DMS53 treated with DMSO at 0.1 percent for 48 hours (cell line): ENCODE measurements around the gene SERPINE2.
"Not testable (repeated sequence)": the region's sequence is repeated elsewhere in the genome, so short reads cannot be mapped to it uniquely, and the experiment has no call there.

Source experiments
- DNase-seq: peaks from one replicate; lab custom pipeline; 2025; ENCODE audit not compliant: unreplicated experiment; lab: John Stamatoyannopoulos, UW

Gene SERPINE2

GRCh38 chr2:223944703-223945531, 94.2 kb downstream of the SERPINE2 start, which contains the start of gene WDFY1:
Gene WDFY1, minus strand, starts transcription at chr2:223945335. Its CDS starts 51 bp downstream, at chr2:223945284.
- peak; percentile 49 for DNase-seq

GRCh38 chr2:223944166-223944702, 94.9 kb downstream of the SERPINE2 start:
- DNase-seq: no peak

DNA sequence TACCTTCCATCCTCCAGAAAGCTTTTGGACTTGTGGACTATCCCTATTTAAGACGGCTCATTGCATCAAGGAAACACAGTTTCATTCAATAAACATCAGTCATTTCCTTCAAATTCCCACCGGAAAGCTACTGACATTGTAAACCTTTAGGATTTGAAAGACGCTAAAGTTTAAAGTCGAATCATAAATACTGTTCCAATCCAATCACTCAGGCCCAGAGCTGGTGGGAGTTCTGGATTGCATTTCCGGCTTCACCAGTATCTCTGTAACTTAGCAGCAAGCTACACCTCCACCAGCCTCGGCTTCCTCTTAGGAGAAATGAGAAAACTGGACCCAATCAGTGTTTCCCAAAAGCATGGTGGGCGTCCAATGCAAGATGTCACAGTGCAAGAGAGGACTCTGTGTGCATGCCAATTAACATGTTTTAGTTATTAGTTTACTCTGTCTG, 95.5 kb downstream of the SERPINE2 start:
- no peak for DNase-seq

- no peak for DNase-seq
Observed at GRCh38 chr2:223943135-223943534, 96.0 kb downstream of the SERPINE2 start.

DNA sequence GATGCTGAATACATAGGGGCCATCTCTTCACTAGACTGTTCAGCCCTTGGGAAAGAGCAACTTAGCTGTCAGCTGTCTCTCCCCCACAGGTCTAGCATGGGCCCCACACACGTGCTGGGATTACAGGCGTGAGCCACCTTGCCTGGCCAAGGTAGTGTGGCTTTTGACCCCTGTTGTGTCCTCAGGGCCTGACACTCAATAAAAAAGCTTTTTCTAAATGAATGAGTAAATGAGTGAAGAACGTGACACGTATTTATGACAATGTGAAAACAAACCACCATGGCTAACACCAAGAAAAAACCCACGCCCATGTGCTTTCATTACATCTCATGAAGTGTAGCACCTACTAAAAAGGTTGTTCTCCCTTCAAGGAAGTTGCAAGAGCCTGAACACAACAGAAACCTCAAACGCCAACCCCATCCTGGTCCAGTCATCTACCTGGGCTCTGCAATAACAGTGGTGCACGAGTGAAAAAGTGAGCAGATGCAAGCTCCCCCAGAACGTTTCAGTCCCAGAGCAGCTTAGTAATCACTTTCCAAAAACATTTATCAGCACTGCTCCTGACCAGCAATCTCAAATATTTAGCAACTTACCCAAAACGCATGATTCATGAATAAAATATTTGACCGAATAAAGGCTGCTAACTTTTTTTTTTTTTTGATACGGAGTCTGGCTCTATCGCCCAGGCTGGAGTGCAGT, 97.4 kb downstream of the SERPINE2 start:
- no peak for DNase-seq

DNA sequence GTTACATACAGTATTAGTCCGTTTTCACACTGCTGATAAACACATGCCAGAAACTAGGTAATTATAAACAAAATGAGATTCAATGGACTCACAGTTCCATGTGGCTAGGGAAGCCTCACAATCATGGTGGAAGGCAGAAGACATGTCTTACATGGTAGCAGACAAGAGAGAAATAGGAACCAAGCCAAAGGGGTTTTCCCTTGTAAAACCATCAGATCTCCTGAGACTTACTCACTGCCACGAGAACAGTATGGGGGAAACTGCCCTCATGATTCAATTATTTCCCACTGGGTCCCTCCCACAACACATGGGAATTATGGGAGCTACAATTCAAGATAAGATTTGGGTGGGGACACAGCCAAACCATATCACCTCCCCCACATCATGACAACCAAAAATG, 99.6 kb downstream of the SERPINE2 start:
- not testable (repeated sequence) for DNase-seq

- no peak for DNase-seq
Observed at GRCh38 chr2:223937535-223937934, 101.6 kb downstream of the SERPINE2 start.

- DNase-seq: no peak
Observed at GRCh38 chr2:223936862-223937326, 102.2 kb downstream of the SERPINE2 start.

- DNase-seq: no peak
Observed at GRCh38 chr2:223935459-223936125, 103.5 kb downstream of the SERPINE2 start.

DNA sequence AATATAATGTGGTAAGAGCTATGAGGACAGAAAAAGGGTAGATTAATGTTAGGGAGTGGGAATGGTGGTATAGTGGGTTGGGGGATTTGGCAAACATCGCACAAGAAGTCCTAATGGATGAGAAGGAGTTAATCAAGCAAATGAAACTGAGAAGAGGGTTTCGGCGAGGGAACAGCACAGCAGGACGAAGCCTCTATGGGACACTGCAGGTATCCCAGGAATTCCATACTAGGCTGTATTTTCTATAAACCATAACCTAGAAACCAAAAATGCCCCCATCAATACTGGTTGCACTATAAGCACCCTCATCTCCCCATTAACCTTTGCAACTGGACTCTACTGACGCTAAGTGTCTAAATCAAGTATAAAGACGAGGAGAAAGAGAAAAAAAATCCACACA, 104.2 kb downstream of the SERPINE2 start:
- no peak for DNase-seq

GRCh38 chr2:223932816-223933800, 106.0 kb downstream of the SERPINE2 start:
- DNase-seq: no peak

GRCh38 chr2:223930103-223930976, 108.7 kb downstream of the SERPINE2 start:
- no peak for DNase-seq

GRCh38 chr2:223929571-223930102, 109.4 kb downstream of the SERPINE2 start:
- no peak for DNase-seq

DNA sequence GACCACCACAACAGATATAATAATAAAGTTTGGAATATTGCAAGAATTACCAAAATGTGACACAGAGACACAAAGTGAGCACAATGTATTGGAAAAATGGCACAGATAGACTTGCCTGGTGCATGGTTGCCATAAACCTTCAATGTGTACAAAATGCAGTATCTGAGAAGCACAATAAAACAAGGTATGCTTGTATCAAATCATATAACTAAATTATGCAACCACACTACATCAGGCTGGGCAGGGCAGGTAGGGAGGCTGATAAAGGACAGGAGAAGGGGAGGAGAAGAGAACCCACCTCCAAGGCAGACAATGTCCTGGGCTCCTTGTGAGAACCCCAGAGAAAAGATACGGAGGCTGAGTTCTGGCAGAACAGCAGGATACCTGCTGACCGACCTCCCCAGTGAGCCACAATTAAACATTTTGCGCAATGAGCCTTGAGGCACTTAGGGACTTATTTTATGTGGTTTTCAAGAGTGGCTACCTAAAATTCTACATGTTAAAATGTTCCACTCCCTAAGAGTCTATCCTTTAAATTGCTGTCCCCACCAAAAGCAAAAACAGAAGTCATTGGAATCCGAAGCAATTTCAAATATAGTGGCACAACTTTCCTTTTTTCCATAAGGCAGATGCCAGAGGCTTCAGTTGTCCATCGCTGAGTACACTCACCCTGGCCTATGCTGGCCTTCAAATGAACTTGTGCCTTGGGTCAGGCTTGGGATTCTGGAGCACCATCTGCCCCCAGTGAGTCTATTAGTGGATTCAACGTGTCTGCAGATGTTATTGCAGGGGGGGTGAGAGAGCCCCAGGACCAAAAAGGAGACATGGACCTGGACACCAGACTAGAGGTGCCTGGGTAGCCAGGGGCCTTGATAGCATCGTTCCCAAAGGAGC, 110.7 kb downstream of the SERPINE2 start:
- DNase-seq: no peak

- DNase-seq: no peak
Observed at GRCh38 chr2:223925106-223925505, 114.0 kb downstream of the SERPINE2 start.
